HG03520 (cell line): Measurements from ENCODE around the gene SCYL3.
"Not testable (repeated sequence)": the region's sequence is repeated elsewhere in the genome, so short reads cannot be mapped to it uniquely, and the experiment has no call there.

ENCODE experiments used
- ATAC-seq: cut with Tn5 transposase; IDR thresholded peaks from one replicate; pipeline ENCODE4 v1.9.1; 2021; ENCODE audit warnings: mild to moderate bottlenecking, moderate library complexity; ENCODE audit not compliant: unreplicated experiment

SCYL3 gene

GRCh38 chr1:169829671-169830070 is 64.0 kb downstream of the SCYL3 start:
- no peak for ATAC-seq

GRCh38 chr1:169824153-169824552 is 69.5 kb downstream of the SCYL3 start:
- no peak for ATAC-seq

- ATAC-seq, result no peak
These were observed 72.2 kb downstream of the SCYL3 start for GRCh38 chr1:169821500-169821899.

- ATAC-seq, result no peak
These were observed 77.1 kb downstream of the SCYL3 start for GRCh38 chr1:169816617-169817016.

GRCh38 chr1:169814265-169814664 is 79.4 kb downstream of the SCYL3 start:
- ATAC-seq, result no peak

- no peak for ATAC-seq
These were observed 81.6 kb downstream of the SCYL3 start for GRCh38 chr1:169812131-169812530.

- ATAC-seq, result not testable (repeated sequence)
These were observed 82.2 kb downstream of the SCYL3 start for GRCh38 chr1:169811418-169812035.

GRCh38 chr1:169809370-169810095 is 84.2 kb downstream of the SCYL3 start:
- no peak for ATAC-seq

- ATAC-seq, result no peak
These were observed 88.8 kb downstream of the SCYL3 start for GRCh38 chr1:169804941-169805340.

GRCh38 chr1:169802888-169803287 is 90.8 kb downstream of the SCYL3 start:
- no peak for ATAC-seq
